Smooth muscle cell (in vitro differentiated cells): ENCODE results near the gene ZNF98. TPM values are rescaled to one million over a fixed set of nuclear protein-coding genes. Genes with fewer than 3 reads are reported as not detected.

Source experiments
- DNase-seq: peaks from one replicate; lab custom pipeline; 2025; ENCODE audit not compliant: unreplicated experiment; lab: John Stamatoyannopoulos, UW
- H2AFZ ChIP-seq: fragments of 200-600 bp; sonication (generic); 2 replicates; pipeline ENCODE4 v1.6.0; 2016; ENCODE audit warnings: antibody characterized with exemption, low read depth, mild to moderate bottlenecking
- H3F3A ChIP-seq: fragments of 200-600 bp; sonication (generic); 2 replicates; pipeline ENCODE4 v1.6.0; 2017; ENCODE audit warnings: antibody characterized with exemption, low read depth
- H3K27ac ChIP-seq: fragments of 200-600 bp; sonication (generic); 2 replicates; pipeline ENCODE4 v1.5.1; 2016; ENCODE audit warnings: low read depth, mild to moderate bottlenecking
- H3K27me3 ChIP-seq: fragments of 200-600 bp; sonication (generic); 2 replicates; pipeline ENCODE4 v1.6.1; 2016; ENCODE audit warnings: low read depth, mild to moderate bottlenecking
- H3K36me3 ChIP-seq: fragments of 200-600 bp; sonication (generic); 2 replicates; pipeline ENCODE4 v1.5.1; 2016; ENCODE audit warnings: low read depth
- H3K4me1 ChIP-seq: fragments of 200-600 bp; sonication (generic); 2 replicates; pipeline ENCODE4 v1.5.1; 2016; ENCODE audit warnings: low read depth
- H3K4me2 ChIP-seq: fragments of 200-600 bp; sonication (generic); 2 replicates; pipeline ENCODE4 v1.6.0; 2016; ENCODE audit warnings: mild to moderate bottlenecking
- H3K4me3 ChIP-seq: fragments of 200-600 bp; sonication (generic); 2 replicates; pipeline ENCODE4 v1.5.1; 2016; ENCODE audit warnings: mild to moderate bottlenecking
- H3K79me2 ChIP-seq: fragments of 200-600 bp; sonication (generic); 2 replicates; pipeline ENCODE4 v1.6.0; 2016; ENCODE audit warnings: low read depth, mild to moderate bottlenecking
- H3K9ac ChIP-seq: fragments of 200-600 bp; sonication (generic); 2 replicates; pipeline ENCODE4 v1.6.0; 2016; ENCODE audit warnings: low read depth
- H3K9me3 ChIP-seq: fragments of 200-600 bp; sonication (generic); replicated peaks from 2 replicates; pipeline ENCODE4 v1.5.1; 2016; ENCODE audit warnings: low read depth
- H4K20me1 ChIP-seq: fragments of 200-600 bp; sonication (generic); 2 replicates; pipeline ENCODE4 v1.6.0; 2016; ENCODE audit warnings: low read depth
- CTCF ChIP-seq: fragments of 200-600 bp; sonication (generic); IDR thresholded peaks from 2 replicates; pipeline ENCODE4 v1.5.1; 2017; ENCODE audit warnings: borderline replicate concordance, mild to moderate bottlenecking, antibody characterized with exemption; ENCODE audit not compliant: insufficient read depth, poor library complexity, severe bottlenecking
- WGBS: methylation state at CpG from one replicate; pipeline ENCODE4 v1.1.7; 2016; ENCODE audit warnings: low lambda C conversion rate; 5-methylcytosine and 5-hydroxymethylcytosine counted together
- polyA plus RNA-seq: library from polyadenylated mRNA; unstranded; fragments of >200 nt; fragmentation: Nextera tagmentation; extraction: Ambion mirVana; gene quantifications from 2 replicates; pipeline ENCODE4 v1.2.1, GENCODE V29; 2016
- total RNA-seq: library from RNA; depleted of rRNA; stranded (reverse); fragments of >200 nt; gene quantifications from 2 replicates; pipeline ENCODE4 v1.2.3, GENCODE V29; 2014

The ZNF98 gene
- not detected in 2 replicates for total RNA-seq
- not detected in 2 replicates for polyA plus RNA-seq

- H3K4me3 ChIP-seq: no peak within 1 kb of the TSS
- no peak within 1 kb of the TSS for H2AFZ ChIP-seq
- no peaks in the 10 kb centered on the region for H3K9me3 ChIP-seq
- H3F3A ChIP-seq: no peaks in the 10 kb centered on the region
- H3K36me3 ChIP-seq: no peaks in the 10 kb centered on the region
- H3K4me2 ChIP-seq: no peak within 1 kb of the TSS
- H4K20me1 ChIP-seq: no peaks in the 10 kb centered on the region
- 89% methylated on average over 16 of the region's 16 CpGs for WGBS
- no peak within 1 kb of the TSS for H3K9ac ChIP-seq
- H3K27ac ChIP-seq: no peak within 1 kb of the TSS
- DNase-seq: no peak
- H3K79me2 ChIP-seq: no peaks in the 10 kb centered on the region
- no peak for TF ChIP-seq CTCF
- H3K27me3 ChIP-seq: no peaks in the 10 kb centered on the region
- no peaks in the 10 kb centered on the region for H3K4me1 ChIP-seq
These were observed at the start of gene ZNF98 for GRCh38 chr19:22422211-22422610. TSS of gene ZNF98 (minus strand) at chr19:22422346. CDS start at chr19:22422224, 122 bp downstream.

- Histone ChIP-seq H3K4me2 (no peak overlapping the region), H4K20me1 (no peaks in the 10 kb centered on the region), H3K27me3 (no peaks in the 10 kb centered on the region), H3K36me3 (no peaks in the 10 kb centered on the region), H3K9me3 (peaks cover 5% of the 10 kb centered on the region), H3K4me3 (no peak overlapping the region), H3K9ac (no peak overlapping the region), H2AFZ (no peak overlapping the region), H3K4me1 (no peaks in the 10 kb centered on the region), H3K27ac (no peak overlapping the region), H3K79me2 (no peaks in the 10 kb centered on the region), H3F3A (no peaks in the 10 kb centered on the region)
- no peak for DNase-seq
- no peak for TF ChIP-seq CTCF
- whole genome bisulfite sequencing: 54% methylated on average over 3 of the region's 3 CpGs
These were observed 24.5 kb upstream of the ZNF98 start for GRCh38 chr19:22446605-22447004.

GRCh38 chr19:22438011-22438410 lies 15.9 kb upstream of the ZNF98 start:
- DNase-seq: no peak
- H3K27ac ChIP-seq: no peak overlapping the region
- H3K27me3 ChIP-seq: no peaks in the 10 kb centered on the region
- H3K9ac ChIP-seq: no peak overlapping the region
- H3F3A ChIP-seq: no peaks in the 10 kb centered on the region
- 71% methylated on average over 2 of the region's 2 CpGs for WGBS
- no peak overlapping the region for H3K4me2 ChIP-seq
- no peaks in the 10 kb centered on the region for H4K20me1 ChIP-seq
- H3K79me2 ChIP-seq: no peaks in the 10 kb centered on the region
- H3K4me3 ChIP-seq: no peak overlapping the region
- H3K36me3 ChIP-seq: no peaks in the 10 kb centered on the region
- H3K9me3 ChIP-seq: peaks cover 8% of the 10 kb centered on the region
- no peaks in the 10 kb centered on the region for H3K4me1 ChIP-seq
- no peak overlapping the region for H2AFZ ChIP-seq
- TF ChIP-seq CTCF: no peak

GRCh38 chr19:22427960-22428913 lies 6.1 kb upstream of the ZNF98 start:
- Histone ChIP-seq H3K27me3 (no peaks in the 10 kb centered on the region), H3K27ac (no peak overlapping the region), H2AFZ (no peak overlapping the region), H3K9ac (no peak overlapping the region), H3K79me2 (no peaks in the 10 kb centered on the region), H3K4me1 (no peaks in the 10 kb centered on the region), H3K4me2 (no peak overlapping the region), H3K4me3 (no peak overlapping the region), H3K36me3 (no peaks in the 10 kb centered on the region), H3K9me3 (peaks cover 4% of the 10 kb centered on the region), H3F3A (no peaks in the 10 kb centered on the region), H4K20me1 (no peaks in the 10 kb centered on the region)
- TF ChIP-seq CTCF: no peak
- no peak for DNase-seq
- WGBS: 91% methylated on average over 31 of the region's 60 CpGs
